ENCODE data around the gene COX5A.
"Not testable (repeated sequence)": the region's sequence is repeated elsewhere in the genome, so short reads cannot be mapped to it uniquely, and the experiment has no call there.

The COX5A gene

GRCh38 chr15:74896316-74896715 is 41.6 kb downstream of the COX5A start:
- no peak for DNase-seq

GRCh38 chr15:74895830-74896229 is 42.0 kb downstream of the COX5A start:
- DNase-seq: no peak

GRCh38 chr15:74894383-74894782 is 43.5 kb downstream of the COX5A start:
- not testable (repeated sequence) for DNase-seq

GRCh38 chr15:74893627-74894026 is 44.2 kb downstream of the COX5A start:
- DNase-seq: no peak

GRCh38 chr15:74892931-74893330 is 44.9 kb downstream of the COX5A start:
- no peak for DNase-seq

- no peak for DNase-seq
These were observed 45.6 kb downstream of the COX5A start for GRCh38 chr15:74892313-74892712.

- DNase-seq: no peak
These were observed 46.4 kb downstream of the COX5A start for GRCh38 chr15:74891469-74891868.

GRCh38 chr15:74890665-74890960 is 47.3 kb downstream of the COX5A start:
- no peak for DNase-seq

- peak; percentile 79 to 92 (median 89) for DNase-seq
These were observed 47.8 kb downstream of the COX5A start, which contains the start of gene MPI for GRCh38 chr15:74889883-74890664. MPI (plus strand) TSS chr15:74890042; CDS start chr15:74890074, 32 bp downstream.

GRCh38 chr15:74889390-74889882 is 48.4 kb downstream of the COX5A start:
- DNase-seq: peak in 1 of 3 experiments; percentile 86

GRCh38 chr15:74888716-74889115 is 49.2 kb downstream of the COX5A start:
- DNase-seq: no peak

- DNase-seq: not testable (repeated sequence)
These were observed 50.2 kb downstream of the COX5A start for GRCh38 chr15:74887537-74888193.

- DNase-seq: no peak
These were observed 52.4 kb downstream of the COX5A start for GRCh38 chr15:74885461-74885860.

GRCh38 chr15:74884428-74885223 is 53.2 kb downstream of the COX5A start:
- no peak for DNase-seq

- DNase-seq: peak in 1 of 3 experiments; percentile 8
These were observed 55.3 kb downstream of the COX5A start for GRCh38 chr15:74882528-74882927.

GRCh38 chr15:74878273-74878672 is 59.6 kb downstream of the COX5A start:
- no peak for DNase-seq

- peak in 2 of 3 experiments; percentile 75 to 77 for DNase-seq
These were observed 64.0 kb downstream of the COX5A start for GRCh38 chr15:74873756-74874424.

GRCh38 chr15:74873036-74873755 is 64.7 kb downstream of the COX5A start, which contains the start of gene SCAMP2:
SCAMP2 (minus strand) TSS chr15:74873365; CDS start chr15:74873255, 110 bp downstream.
- DNase-seq: peak; percentile 89 to 99 (median 97)

- no peak for DNase-seq
These were observed 65.2 kb downstream of the COX5A start for GRCh38 chr15:74872702-74873035.

GRCh38 chr15:74870436-74871215 is 67.2 kb downstream of the COX5A start:
- no peak for DNase-seq
